OCI-LY1 (cell line): Measurements from ENCODE around the gene YPEL4.

Experiments
- H2AFZ ChIP-seq: fragments of 200-600 bp; sonication (generic), shearing (Covaris generic); 2 replicates; pipeline ENCODE4 v1.6.0; 2014; ENCODE audit warnings: antibody characterized with exemption, mild to moderate bottlenecking, low read length
- H3F3A ChIP-seq: fragments of 200-600 bp; sonication (generic), shearing (Covaris generic); 2 replicates; pipeline ENCODE4 v1.6.0; 2014; ENCODE audit warnings: mild to moderate bottlenecking, antibody characterized with exemption, low read length, moderate library complexity; ENCODE audit not compliant: insufficient read depth
- H3K27ac ChIP-seq: fragments of 200-600 bp; sonication (generic); 2 replicates; pipeline ENCODE4 v1.5.1; 2014; ENCODE audit warnings: low read length, mixed run types, mild to moderate bottlenecking, low read depth; ENCODE audit not compliant: poor library complexity, severe bottlenecking
- H3K27me3 ChIP-seq: fragments of 200-600 bp; sonication (generic); 2 replicates; pipeline ENCODE4 v1.6.0; 2014; ENCODE audit warnings: antibody characterized with exemption, mild to moderate bottlenecking, low read length, moderate library complexity; ENCODE audit not compliant: insufficient read depth
- H3K36me3 ChIP-seq: fragments of 200-600 bp; sonication (generic); 2 replicates; pipeline ENCODE4 v1.6.1; 2014; ENCODE audit warnings: mild to moderate bottlenecking, antibody characterized with exemption, low read length, moderate library complexity, mixed read lengths; ENCODE audit not compliant: insufficient read depth
- H3K4me1 ChIP-seq: fragments of 200-600 bp; sonication (generic); 2 replicates; pipeline ENCODE4 v1.5.1; 2014; ENCODE audit warnings: mild to moderate bottlenecking, low read length, moderate library complexity; ENCODE audit not compliant: insufficient read depth, severe bottlenecking
- H3K4me2 ChIP-seq: fragments of 200-600 bp; sonication (generic), shearing (Covaris generic); 2 replicates; pipeline ENCODE4 v1.6.1; 2014; ENCODE audit warnings: low read length
- H3K4me3 ChIP-seq: fragments of 200-600 bp; sonication (generic); 2 replicates; pipeline ENCODE4 v1.5.1; 2014; ENCODE audit warnings: low read length, low read depth, mild to moderate bottlenecking, mixed read lengths; ENCODE audit not compliant: poor library complexity, severe bottlenecking
- H3K79me2 ChIP-seq: fragments of 200-600 bp; shearing (Covaris generic); 2 replicates; pipeline ENCODE4 v1.6.1; 2016; ENCODE audit warnings: mixed run types, low read length, mixed read lengths; ENCODE audit not compliant: insufficient read depth
- H3K9ac ChIP-seq: fragments of 200-600 bp; sonication (generic), shearing (Covaris generic); 2 replicates; pipeline ENCODE4 v1.6.1; 2014; ENCODE audit warnings: mild to moderate bottlenecking, low read length, mixed read lengths
- H3K9me2 ChIP-seq: fragments of 200-600 bp; sonication (generic), shearing (Covaris generic); 2 replicates; pipeline ENCODE4 v1.6.1; 2014; ENCODE audit warnings: low read depth, mild to moderate bottlenecking, low read length, mixed read lengths
- H3K9me3 ChIP-seq: fragments of 200-600 bp; shearing (Covaris generic); 2 replicates; pipeline ENCODE4 v1.6.1; 2014; ENCODE audit warnings: low read length, mixed read lengths
- H4K20me1 ChIP-seq: fragments of 200-600 bp; sonication (generic), shearing (Covaris generic); 2 replicates; pipeline ENCODE4 v1.6.0; 2016; ENCODE audit warnings: mild to moderate bottlenecking, low read length; ENCODE audit not compliant: insufficient read depth
- CTCF ChIP-seq: fragments of 200-600 bp; sonication (generic), shearing (Covaris generic); IDR thresholded peaks from 2 replicates; pipeline ENCODE4 v1.5.1; 2017; ENCODE audit warnings: mild to moderate bottlenecking, antibody characterized with exemption, low read length, moderate library complexity, mixed read lengths
- EZH2 ChIP-seq: fragments of 200-600 bp; sonication (generic), shearing (Covaris generic); IDR thresholded peaks from 2 replicates; pipeline ENCODE4 v1.8.0; 2017; ENCODE audit warnings: borderline replicate concordance, mixed run types, mild to moderate bottlenecking, antibody characterized with exemption, low read length, moderate library complexity, mixed read lengths

The YPEL4 gene

GRCh38 chr11:57614234-57614772 lies 35.4 kb downstream of the YPEL4 start:
- Histone ChIP-seq H3K9ac (no peak overlapping the region), H3K4me3 (no peak overlapping the region), H3K27ac (no peak overlapping the region), H3K27me3 (no peaks in the 10 kb centered on the region), H3K4me1 (no peaks in the 10 kb centered on the region), H3K4me2 (no peak overlapping the region), H3K79me2 (no peaks in the 10 kb centered on the region), H3K9me2 (no peaks in the 10 kb centered on the region), H3F3A (no peaks in the 10 kb centered on the region), H2AFZ (no peak overlapping the region), H3K36me3 (no peaks in the 10 kb centered on the region), H4K20me1 (no peaks in the 10 kb centered on the region), H3K9me3 (no peaks in the 10 kb centered on the region)
- TF ChIP-seq EZH2 (no peak), CTCF (no peak)

- no peaks in the 10 kb centered on the region for H3K36me3 ChIP-seq
- H3K79me2 ChIP-seq: no peaks in the 10 kb centered on the region
- H3K9me2 ChIP-seq: no peaks in the 10 kb centered on the region
- no peak overlapping the region for H3K9ac ChIP-seq
- no peak overlapping the region for H3K4me2 ChIP-seq
- no peaks in the 10 kb centered on the region for H3K9me3 ChIP-seq
- no peaks in the 10 kb centered on the region for H3F3A ChIP-seq
- no peaks in the 10 kb centered on the region for H4K20me1 ChIP-seq
- no peak for TF ChIP-seq EZH2
- TF ChIP-seq CTCF: no peak
- H3K4me1 ChIP-seq: no peaks in the 10 kb centered on the region
- no peak overlapping the region for H3K4me3 ChIP-seq
- no peaks in the 10 kb centered on the region for H3K27me3 ChIP-seq
- H3K27ac ChIP-seq: no peak overlapping the region
- H2AFZ ChIP-seq: no peak overlapping the region
Observed at GRCh38 chr11:57610170-57610569, 39.5 kb downstream of the YPEL4 start.

- Histone ChIP-seq H2AFZ (no peak overlapping the region), H3K9ac (no peak overlapping the region), H3K4me2 (no peak overlapping the region), H3K27ac (no peak overlapping the region), H4K20me1 (no peaks in the 10 kb centered on the region), H3K27me3 (no peaks in the 10 kb centered on the region), H3K79me2 (no peaks in the 10 kb centered on the region), H3K36me3 (no peaks in the 10 kb centered on the region), H3K9me2 (no peaks in the 10 kb centered on the region), H3K9me3 (no peaks in the 10 kb centered on the region), H3K4me1 (no peaks in the 10 kb centered on the region), H3F3A (no peaks in the 10 kb centered on the region), H3K4me3 (no peak overlapping the region)
- TF ChIP-seq EZH2: no peak
- no peak for TF ChIP-seq CTCF
Observed at GRCh38 chr11:57605028-57605420, 44.7 kb downstream of the YPEL4 start.
